GM23338 (cell line): ENCODE measurements around the gene FGF2. TPM values are rescaled to one million over a fixed set of nuclear protein-coding genes. Genes with fewer than 3 reads are reported as not detected.

Experiments
- CREB1 ChIP-seq: fragments of 250-450 bp; sonication (Bioruptor Pico); IDR thresholded peaks from 2 replicates; pipeline ENCODE4 v1.5.0; 2020; ENCODE audit warnings: low read depth, mild to moderate bottlenecking, moderate library complexity
- EZH2 ChIP-seq: fragments of 200-600 bp; sonication (generic); IDR thresholded peaks from one replicate; pipeline ENCODE4 v1.8.0; 2017; ENCODE audit warnings: antibody characterized with exemption, mild to moderate bottlenecking, low read depth; ENCODE audit not compliant: unreplicated experiment
- EZH2phosphoT487 ChIP-seq: fragments of 200-600 bp; sonication (generic); IDR thresholded peaks from one replicate; pipeline ENCODE4 v1.8.1; 2018; ENCODE audit warnings: antibody characterized with exemption; ENCODE audit not compliant: unreplicated experiment
- JUNB ChIP-seq: IDR thresholded peaks from one replicate; pipeline ENCODE4 v1.6.1; 2016; ENCODE audit warnings: antibody characterized with exemption; ENCODE audit not compliant: unreplicated experiment
- REST ChIP-seq: IDR thresholded peaks from one replicate; pipeline ENCODE4 v1.6.1; 2018; ENCODE audit warnings: antibody characterized with exemption; ENCODE audit not compliant: unreplicated experiment
- ZNF114 ChIP-seq: fragments of 250-450 bp; sonication (Bioruptor Pico); IDR thresholded peaks from 2 replicates; pipeline ENCODE4 v1.5.0; 2020; ENCODE audit warnings: mild to moderate bottlenecking, moderate library complexity
- ZNF462 ChIP-seq: fragments of 250-450 bp; sonication (Bioruptor Pico); IDR thresholded peaks from 2 replicates; pipeline ENCODE4 v1.5.0; 2020; ENCODE audit warnings: mild to moderate bottlenecking, moderate library complexity
- polyA plus RNA-seq: library from polyadenylated mRNA; unstranded; fragments of >200 nt; fragmentation: Nextera tagmentation; extraction: Ambion mirVana; gene quantifications from 2 replicates; pipeline ENCODE4 v1.2.1, GENCODE V29; 2016
- total RNA-seq: library from RNA; depleted of rRNA; stranded (reverse); fragments of >200 nt; shearing (Covaris generic); gene quantifications from 2 replicates; pipeline ENCODE4 v1.2.3, GENCODE V29; 2014

The FGF2 gene
- total and polyA plus RNA-seq, 2 experiments from 2014 or later = 28.3 to 84.4 TPM

GRCh38 chr4:122814426-122814825 lies 12.2 kb upstream of the FGF2 start (continued):
- TF ChIP-seq ZNF462 (CRISPR knock-in tag) (no peak), CREB1 (no peak), EZH2 (no peak), EZH2phosphoT487 (no peak), JUNB (no peak), REST (no peak), ZNF114 (CRISPR knock-in tag) (no peak)
